Brain microvascular endothelial cell (primary cell): ENCODE results near the gene KMT2A.

Source experiments
- DNase-seq: peaks from one replicate; pipeline ENCODE4 v3.0.0-alpha.2; 2020
- H3K27ac ChIP-seq: fragments of 250-450 bp; sonication (Bioruptor Pico); 2 replicates; pipeline ENCODE4 v1.5.1; 2020; ENCODE audit warnings: mild to moderate bottlenecking, moderate library complexity
- H3K27me3 ChIP-seq: fragments of 250-450 bp; sonication (Bioruptor Pico); replicated peaks from 2 replicates; pipeline ENCODE4 v1.5.1; 2020; ENCODE audit warnings: mild to moderate bottlenecking
- H3K36me3 ChIP-seq: fragments of 250-450 bp; sonication (Bioruptor Pico); replicated peaks from 2 replicates; pipeline ENCODE4 v1.5.1; 2020; ENCODE audit warnings: mild to moderate bottlenecking
- H3K4me3 ChIP-seq: 2 replicates; pipeline ENCODE4 v1.5.1; 2011; ENCODE audit warnings: low read depth, mild to moderate bottlenecking, control low read depth, low read length, moderate library complexity
- CTCF ChIP-seq: IDR thresholded peaks from 2 replicates; pipeline ENCODE4 v1.5.1; 2011; ENCODE audit warnings: low read depth, mild to moderate bottlenecking, moderate library complexity, low read length, control low read depth, inconsistent platforms; ENCODE audit errors: missing control alignments
- in situ Hi-C: cut with HindIII; loops from 2 replicates; pipeline ENCODE4 v1.10.0; 2017; ENCODE audit warnings: low sequenced_read_pairs, low pct_ligation_motif_present

The KMT2A gene

DNA sequence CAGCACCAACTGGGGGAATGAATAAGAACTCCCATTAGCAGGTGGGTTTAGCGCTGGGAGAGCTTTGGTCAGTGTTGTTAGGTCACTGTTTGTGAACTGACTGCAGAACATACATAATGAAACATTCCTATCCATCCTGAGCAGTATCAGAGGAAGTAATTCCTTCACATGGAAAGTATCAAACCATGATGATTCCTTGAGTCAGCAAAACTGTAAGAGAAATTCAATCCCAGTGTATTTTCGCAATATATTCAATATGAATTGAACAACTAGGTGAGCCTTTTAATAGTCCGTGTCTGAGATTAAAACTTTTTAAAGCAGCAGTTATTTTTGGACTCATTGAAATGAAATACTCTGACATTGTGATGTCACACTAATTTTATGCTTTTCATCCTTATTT, 48.1 kb downstream of the KMT2A start:
- no peak overlapping the region for H3K4me3 ChIP-seq
- DNase-seq, result no peak
- TF ChIP-seq CTCF, result no peak
- in situ Hi-C loops, result no loop called here
- no peak overlapping the region for H3K27ac ChIP-seq
- no peaks in the 10 kb centered on the region for H3K27me3 ChIP-seq
- H3K36me3 ChIP-seq, result peaks cover 63% of the 10 kb centered on the region

DNA sequence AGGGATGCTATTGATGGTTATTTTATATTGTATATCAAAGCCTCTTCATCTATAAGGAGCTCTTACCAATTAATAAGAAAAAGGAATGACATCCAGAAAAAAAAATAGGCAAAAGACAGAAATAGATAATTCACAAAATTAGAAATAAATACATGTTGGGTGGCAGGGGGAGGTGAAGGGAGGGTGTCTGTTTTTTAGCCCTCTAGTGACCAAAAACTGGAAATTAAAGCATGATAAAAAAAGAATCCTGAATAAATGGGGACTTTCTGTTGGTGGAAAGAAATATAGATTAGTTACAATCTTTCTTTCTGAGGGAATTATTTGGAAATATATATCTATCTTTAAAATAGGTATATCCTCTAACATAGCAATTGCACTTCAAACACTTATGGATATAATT, 49.0 kb downstream of the KMT2A start:
- Histone ChIP-seq H3K27ac (no peak overlapping the region), H3K4me3 (no peak overlapping the region), H3K36me3 (peaks cover 66% of the 10 kb centered on the region), H3K27me3 (no peaks in the 10 kb centered on the region)
- no peak for DNase-seq
- peak; percentile 35 for TF ChIP-seq CTCF
- in situ Hi-C loops, result no loop called here

DNA sequence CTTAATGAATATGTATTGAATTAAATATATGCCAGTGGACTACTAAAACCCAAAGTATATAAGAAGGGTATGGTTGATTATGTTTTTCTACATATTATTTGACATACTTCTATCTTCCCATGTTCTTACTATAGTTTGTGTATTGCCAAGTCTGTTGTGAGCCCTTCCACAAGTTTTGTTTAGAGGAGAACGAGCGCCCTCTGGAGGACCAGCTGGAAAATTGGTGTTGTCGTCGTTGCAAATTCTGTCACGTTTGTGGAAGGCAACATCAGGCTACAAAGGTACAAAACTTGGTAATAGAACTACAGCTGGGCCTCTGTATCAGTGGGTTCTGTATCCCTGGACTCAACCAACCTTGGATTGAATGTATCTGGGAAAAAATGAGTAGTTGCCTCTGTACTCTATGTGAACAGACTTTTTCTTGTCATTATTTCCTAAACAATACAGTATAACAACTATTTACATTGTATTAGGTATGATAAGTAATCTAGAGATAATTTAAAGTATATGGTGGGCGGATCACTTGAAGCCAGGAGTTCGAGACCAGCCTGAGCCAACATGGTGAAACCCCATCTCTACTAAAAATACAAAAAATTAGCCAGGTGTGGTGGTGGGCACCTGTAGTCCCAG, 52.3 kb downstream of the KMT2A start:
- peak; percentile 90 for TF ChIP-seq CTCF
- no peak overlapping the region for H3K27ac ChIP-seq
- in situ Hi-C loops, result no loop called here
- DNase-seq, result peak; percentile 47
- H3K27me3 ChIP-seq, result no peaks in the 10 kb centered on the region
- H3K4me3 ChIP-seq, result no peak overlapping the region
- H3K36me3 ChIP-seq, result peaks cover 64% of the 10 kb centered on the region

- DNase-seq, result no peak
- Histone ChIP-seq H3K36me3 (peaks cover 74% of the 10 kb centered on the region), H3K27ac (no peak overlapping the region), H3K27me3 (no peaks in the 10 kb centered on the region), H3K4me3 (no peak overlapping the region)
- in situ Hi-C loops, result no loop called here
- TF ChIP-seq CTCF, result no peak
Measured at GRCh38 chr11:118491041-118491440, 54.7 kb downstream of the KMT2A start.

DNA sequence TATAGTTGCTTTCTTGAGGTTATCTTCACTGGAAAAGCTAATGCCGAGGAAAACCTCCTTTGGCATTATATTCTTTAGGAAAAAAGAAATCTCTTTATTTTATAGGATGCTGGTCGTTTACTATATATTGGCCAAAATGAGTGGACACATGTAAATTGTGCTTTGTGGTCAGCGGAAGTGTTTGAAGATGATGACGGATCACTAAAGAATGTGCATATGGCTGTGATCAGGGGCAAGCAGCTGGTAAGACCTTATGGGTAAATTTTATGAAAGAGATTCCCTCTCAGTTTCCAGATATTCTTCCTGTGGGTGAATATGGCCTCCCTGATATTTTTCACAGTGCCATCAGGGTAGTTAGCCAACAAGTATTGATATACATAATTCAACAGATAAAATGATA, 61.5 kb downstream of the KMT2A start:
- no peak for TF ChIP-seq CTCF
- no peak overlapping the region for H3K27ac ChIP-seq
- no peak overlapping the region for H3K4me3 ChIP-seq
- no peaks in the 10 kb centered on the region for H3K27me3 ChIP-seq
- in situ Hi-C loops, result no loop called here
- DNase-seq, result peak; percentile 63
- H3K36me3 ChIP-seq, result peaks cover 80% of the 10 kb centered on the region

- TF ChIP-seq CTCF, result no peak
- H3K27me3 ChIP-seq, result no peaks in the 10 kb centered on the region
- H3K27ac ChIP-seq, result no peak overlapping the region
- in situ Hi-C loops, result no loop called here
- H3K4me3 ChIP-seq, result no peak overlapping the region
- peaks cover 96% of the 10 kb centered on the region for H3K36me3 ChIP-seq
- DNase-seq, result no peak
Measured at GRCh38 chr11:118503216-118503615, 66.9 kb downstream of the KMT2A start.
